ENCODE data around the gene FAM168B.

Gene FAM168B

GRCh38 chr2:131054488-131054887, 38.8 kb downstream of the FAM168B start:
- no peak for DNase-seq

- DNase-seq, result no peak
Observed at GRCh38 chr2:131052741-131053263, 40.5 kb downstream of the FAM168B start.

GRCh38 chr2:131050896-131051295, 42.4 kb downstream of the FAM168B start:
- no peak for DNase-seq

GRCh38 chr2:131049150-131049718, 44.0 kb downstream of the FAM168B start:
- no peak for DNase-seq

- no peak for DNase-seq
Observed at GRCh38 chr2:131048641-131049040, 44.6 kb downstream of the FAM168B start.

GRCh38 chr2:131047920-131048560, 45.2 kb downstream of the FAM168B start:
- no peak for DNase-seq

GRCh38 chr2:131046918-131047652, 46.2 kb downstream of the FAM168B start:
- no peak for DNase-seq

- no peak for DNase-seq
Observed at GRCh38 chr2:131046028-131046917, 47.0 kb downstream of the FAM168B start.

GRCh38 chr2:131045286-131046027, 47.8 kb downstream of the FAM168B start:
- DNase-seq, result no peak

- DNase-seq, result no peak
Observed at GRCh38 chr2:131044757-131045150, 48.5 kb downstream of the FAM168B start.

GRCh38 chr2:131044075-131044756, 49.0 kb downstream of the FAM168B start:
- DNase-seq, result no peak

GRCh38 chr2:131043199-131044074, 49.8 kb downstream of the FAM168B start:
- no peak for DNase-seq

- no peak for DNase-seq
Observed at GRCh38 chr2:131042148-131042775, 51.0 kb downstream of the FAM168B start.

- no peak for DNase-seq
Observed at GRCh38 chr2:131041402-131042147, 51.7 kb downstream of the FAM168B start.

GRCh38 chr2:131040661-131041401, 52.4 kb downstream of the FAM168B start:
- DNase-seq, result no peak

- DNase-seq, result no peak
Observed at GRCh38 chr2:131039908-131040660, 53.2 kb downstream of the FAM168B start.

- DNase-seq, result no peak
Observed at GRCh38 chr2:131039535-131039907, 53.7 kb downstream of the FAM168B start.

- DNase-seq, result no peak
Observed at GRCh38 chr2:131039101-131039440, 54.2 kb downstream of the FAM168B start.

Data from DMS79 treated with DMSO at 0.1 percent for 48 hours (cell line).